H1 (cell line): ENCODE data around the gene GPS2. TPM values are rescaled to one million over a fixed set of nuclear protein-coding genes. Genes with fewer than 3 reads are reported as not detected.

Source experiments
- CBX5 ChIP-seq: fragments of 300-800, 300-1000 bp; sonication (generic); IDR thresholded peaks from 2 replicates; pipeline ENCODE4 v1.7.1; 2016; ENCODE audit warnings: antibody characterized with exemption, low read length, low read depth
- CHD2 ChIP-seq: IDR thresholded peaks from 2 replicates; pipeline ENCODE4 v1.6.1; 2012; ENCODE audit warnings: low read length, improper control_type of control experiment
- NANOG ChIP-seq: IDR thresholded peaks from 2 replicates; pipeline ENCODE4 v1.6.1; 2011; ENCODE audit warnings: low read length, low read depth, mild to moderate bottlenecking, inconsistent platforms; ENCODE audit not compliant: insufficient read depth, poor library complexity, severe bottlenecking
- PHF8 ChIP-seq: fragments of 200-600 bp; sonication (generic); conservative IDR thresholded peaks from 2 replicates; pipeline ENCODE4 v1.7.1; 2012; ENCODE audit warnings: low read depth, mild to moderate bottlenecking, inconsistent platforms, low read length, moderate library complexity
- TAF1 ChIP-seq: IDR thresholded peaks from 2 replicates; pipeline ENCODE4 v1.6.1; 2011; ENCODE audit warnings: mild to moderate bottlenecking, low read depth, low read length
- polyA plus RNA-seq, 7 experiments: library from polyadenylated mRNA; depleted of rRNA in 3 of 7; stranded (reverse) in 5 of 7; unstranded in 2 of 7; fragments of >200 nt in 5 of 7; fragments of 200-250 nt in 2 of 7; gene quantifications; 1 replicate in 5 of 7; 2 replicates in 1 of 7; 4 replicates in 1 of 7; pipeline versions ENCODE4 v1.2.1 to v1.2.3, GENCODE V29; 2011 to 2013; ENCODE audit warnings: missing spikeins in 2 of 7, mixed read lengths in 2 of 7
- total RNA-seq: library from RNA; stranded (reverse); fragmentation: NEBNext Ultra II Directional; extraction: Animal tissue kit (Norgen Biotek cat#: 25700); gene quantifications from 2 replicates; pipeline ENCODE4 v1.2.1, GENCODE V29; 2021

Gene GPS2
- total and polyA plus RNA-seq, 2 of the 8 experiments (the other 6 are each of a cell fraction or from before 2014, with no cell fraction given) = 67.0 to 152 TPM

DNA sequence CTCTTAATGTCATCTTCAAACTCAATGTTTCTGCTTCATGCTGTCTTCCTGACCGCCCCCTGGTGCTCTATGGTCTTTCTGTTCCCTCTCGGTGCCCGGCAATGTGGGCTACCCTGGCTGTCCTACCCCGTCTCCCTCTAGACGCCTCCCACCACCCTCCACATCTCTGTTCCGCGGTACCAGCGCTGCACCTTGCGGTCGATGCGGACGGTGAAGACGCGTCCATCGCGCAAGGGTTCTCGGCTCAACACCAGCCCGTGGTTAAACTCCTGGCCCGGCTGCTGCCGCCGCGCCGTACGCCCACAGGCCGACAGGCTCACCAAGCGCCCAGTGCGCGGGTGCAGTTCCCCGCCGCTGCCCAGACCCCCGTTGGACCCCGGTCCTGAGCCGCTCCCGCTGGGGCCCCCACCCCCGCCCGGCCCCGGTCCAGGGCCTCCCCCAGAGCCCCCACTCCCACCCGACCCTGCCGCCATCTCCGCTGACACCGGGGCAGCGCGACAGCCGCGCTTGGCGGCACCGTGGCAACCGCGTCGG is 13.7 kb upstream of the GPS2 start, which contains the start of gene NEURL4 (continued):
- TF ChIP-seq CHD2 (no peak), CBX5 (no peak), PHF8 (no peak), TAF1 (peak; percentile 39; the same call in 1 of the 2 replicates), NANOG (no peak)
